ENCODE results near the gene KCNJ16. TPM values are rescaled to one million over a fixed set of nuclear protein-coding genes. Genes with fewer than 3 reads are reported as not detected.

KCNJ16 gene
- total RNA-seq, 1 donor from 2014 or later = not detected

- peak overlapping the region; percentile 74 for H3K27ac ChIP-seq
- peak overlapping the region; percentile 57 to 58 for H3K4me3 ChIP-seq
- intact Hi-C loops (cut with DNase I) = loop anchor here (10.0 kb wide), 1 partner anchor 464 kb away; no protein-coding TSS in a partner anchor
- peaks cover 13% of the 10 kb centered on the region for H3K4me1 ChIP-seq
- H3K36me3 ChIP-seq = no peaks in the 10 kb centered on the region
- no peaks in the 10 kb centered on the region for H3K9me3 ChIP-seq
- no peaks in the 10 kb centered on the region for H3K27me3 ChIP-seq
- DNase-seq (ENCODE audit: extremely low spot score in 2 of 2) = no peak
- TF ChIP-seq POLR2AphosphoS5 (IDR thresholded peaks at IDR 0.05; ENCODE audit: insufficient read depth in 1 of 2, low read depth in 1 of 2) (no peak), POLR2A (IDR thresholded peaks at IDR 0.05) (no peak)
- TF ChIP-seq, protein P1, sequence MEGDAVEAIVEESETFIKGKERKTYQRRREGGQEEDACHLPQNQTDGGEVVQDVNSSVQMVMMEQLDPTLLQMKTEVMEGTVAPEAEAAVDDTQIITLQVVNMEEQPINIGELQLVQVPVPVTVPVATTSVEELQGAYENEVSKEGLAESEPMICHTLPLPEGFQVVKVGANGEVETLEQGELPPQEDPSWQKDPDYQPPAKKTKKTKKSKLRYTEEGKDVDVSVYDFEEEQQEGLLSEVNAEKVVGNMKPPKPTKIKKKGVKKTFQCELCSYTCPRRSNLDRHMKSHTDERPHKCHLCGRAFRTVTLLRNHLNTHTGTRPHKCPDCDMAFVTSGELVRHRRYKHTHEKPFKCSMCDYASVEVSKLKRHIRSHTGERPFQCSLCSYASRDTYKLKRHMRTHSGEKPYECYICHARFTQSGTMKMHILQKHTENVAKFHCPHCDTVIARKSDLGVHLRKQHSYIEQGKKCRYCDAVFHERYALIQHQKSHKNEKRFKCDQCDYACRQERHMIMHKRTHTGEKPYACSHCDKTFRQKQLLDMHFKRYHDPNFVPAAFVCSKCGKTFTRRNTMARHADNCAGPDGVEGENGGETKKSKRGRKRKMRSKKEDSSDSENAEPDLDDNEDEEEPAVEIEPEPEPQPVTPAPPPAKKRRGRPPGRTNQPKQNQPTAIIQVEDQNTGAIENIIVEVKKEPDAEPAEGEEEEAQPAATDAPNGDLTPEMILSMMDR (IDR thresholded peaks at IDR 0.05) = peak in 2 of 3 experiments; percentile 33 to 52
Observed at GRCh38 chr17:70168044-70168976, 93.3 kb downstream of the KCNJ16 start.

GRCh38 chr17:70168977-70169708, 94.1 kb downstream of the KCNJ16 start, which contains the start of gene KCNJ2:
KCNJ2 (plus strand) TSS chr17:70169532; CDS start chr17:70175040, 5,508 bp downstream.
- Histone ChIP-seq H3K4me1 (peaks cover 13% of the 10 kb centered on the region), H3K9me3 (no peaks in the 10 kb centered on the region), H3K36me3 (no peaks in the 10 kb centered on the region), H3K27ac (peak within 1 kb of the TSS; percentile 74), H3K4me3 (peak within 1 kb of the TSS; percentile 57 to 58), H3K27me3 (no peaks in the 10 kb centered on the region)
- DNase-seq (ENCODE audit: extremely low spot score in 2 of 2) = no peak
- TF ChIP-seq, protein P1 (IDR thresholded peaks at IDR 0.05) = no peak
- TF ChIP-seq POLR2AphosphoS5 (IDR thresholded peaks at IDR 0.05; ENCODE audit: insufficient read depth in 1 of 2, low read depth in 1 of 2) (peak in 1 of 2 donors; percentile 64), POLR2A (IDR thresholded peaks at IDR 0.05) (peak in 1 of 2 donors; percentile 26)
- intact Hi-C loops (cut with DNase I) = loop anchor here (10.0 kb wide), 1 partner anchor 464 kb away; no protein-coding TSS in a partner anchor

GRCh38 chr17:70169709-70170597, 94.9 kb downstream of the KCNJ16 start:
- intact Hi-C loops (cut with DNase I) = loop anchor here (10.0 kb wide), 1 partner anchor 465 kb away; no protein-coding TSS in a partner anchor
- DNase-seq (ENCODE audit: extremely low spot score in 2 of 2) = no peak

DNA sequence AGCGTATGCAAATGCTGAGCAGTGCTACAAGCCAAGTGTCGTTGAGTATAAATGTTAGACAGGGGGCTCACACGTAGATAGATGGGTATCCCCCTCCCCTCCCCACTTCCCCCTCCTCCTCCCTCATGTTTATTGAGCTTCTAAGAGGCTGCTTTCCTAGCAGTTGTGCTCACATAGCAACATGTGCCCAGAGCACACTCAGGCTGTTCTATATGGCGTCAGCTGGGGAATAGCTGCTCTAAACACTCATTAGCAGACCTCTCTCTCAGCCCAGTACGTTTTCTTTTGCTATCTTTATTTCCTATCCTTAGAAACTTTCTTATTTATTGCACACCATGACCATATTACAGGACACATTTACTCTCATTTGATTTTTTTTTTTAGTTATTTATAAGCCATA, 96.1 kb downstream of the KCNJ16 start:
- Histone ChIP-seq H3K27me3 (no peaks in the 10 kb centered on the region), H3K27ac (no peak overlapping the region), H3K4me1 (peaks cover 13% of the 10 kb centered on the region), H3K9me3 (no peaks in the 10 kb centered on the region), H3K36me3 (no peaks in the 10 kb centered on the region), H3K4me3 (peak overlapping the region in 1 of 2 donors; percentile 58)
- no peak for DNase-seq (ENCODE audit: extremely low spot score in 2 of 2)
- TF ChIP-seq POLR2A (IDR thresholded peaks at IDR 0.05) = no peak
- no peak for TF ChIP-seq POLR2AphosphoS5 (IDR thresholded peaks at IDR 0.05; ENCODE audit: insufficient read depth in 1 of 2, low read depth in 1 of 2)
- TF ChIP-seq, protein P1 (IDR thresholded peaks at IDR 0.05) = no peak
- intact Hi-C loops (cut with DNase I) = no loop called here

More at GRCh38 chr17:70169709-70170597, 94.9 kb downstream of the KCNJ16 start:
- Histone ChIP-seq H3K27ac (peak overlapping the region; percentile 36), H3K4me3 (peak overlapping the region; percentile 57 to 58), H3K27me3 (no peaks in the 10 kb centered on the region), H3K36me3 (no peaks in the 10 kb centered on the region), H3K4me1 (peaks cover 13% of the 10 kb centered on the region), H3K9me3 (no peaks in the 10 kb centered on the region)
- TF ChIP-seq, protein P1 (IDR thresholded peaks at IDR 0.05) = no peak
- TF ChIP-seq POLR2AphosphoS5 (IDR thresholded peaks at IDR 0.05; ENCODE audit: insufficient read depth in 1 of 2, low read depth in 1 of 2) = no peak
- TF ChIP-seq POLR2A (IDR thresholded peaks at IDR 0.05) = no peak

All from vagina (tissue), 2 donors.